EL (cell line): ENCODE measurements around the gene KCTD2.

ENCODE experiments used
- DNase-seq: peaks from one replicate; pipeline ENCODE4 v3.0.0-alpha.2; 2016

The KCTD2 gene

DNA sequence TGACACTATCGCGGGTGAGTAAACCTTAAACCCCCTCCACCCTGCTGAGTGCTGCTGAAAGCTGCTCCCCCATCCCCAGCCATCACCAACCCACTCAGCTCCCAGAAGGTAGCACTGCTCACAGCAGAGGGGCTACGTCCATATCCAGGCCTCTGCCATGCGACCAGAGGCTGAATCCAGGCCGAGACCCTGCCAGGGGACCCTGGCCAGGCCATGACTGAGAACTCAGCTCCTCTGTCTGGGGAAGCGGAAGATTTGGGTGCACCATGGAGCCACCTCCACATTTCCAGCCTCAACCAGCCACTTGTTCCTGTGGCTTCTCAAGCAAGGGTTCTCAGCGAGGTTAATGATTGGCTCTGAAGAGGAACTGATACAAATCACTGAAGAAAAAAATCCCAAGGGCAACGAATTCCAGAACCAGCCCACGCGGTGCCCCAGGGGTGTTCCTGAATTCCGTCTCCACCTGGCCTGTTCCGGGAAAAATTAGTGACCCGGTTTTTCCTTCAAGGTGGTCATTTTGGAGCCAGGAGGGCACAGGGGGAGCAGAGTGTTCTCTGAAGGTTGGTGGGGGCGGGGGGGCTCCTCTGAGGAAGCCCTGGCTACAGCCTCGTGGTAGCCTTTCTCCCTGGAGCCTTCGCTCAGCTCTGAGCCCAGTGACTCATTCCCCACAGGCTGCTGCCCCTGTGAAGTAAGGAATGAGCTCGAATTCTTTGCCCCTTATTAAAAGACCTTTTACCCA lies 31.4 kb downstream of the KCTD2 start:
- DNase-seq, result peak; percentile 92

DNA sequence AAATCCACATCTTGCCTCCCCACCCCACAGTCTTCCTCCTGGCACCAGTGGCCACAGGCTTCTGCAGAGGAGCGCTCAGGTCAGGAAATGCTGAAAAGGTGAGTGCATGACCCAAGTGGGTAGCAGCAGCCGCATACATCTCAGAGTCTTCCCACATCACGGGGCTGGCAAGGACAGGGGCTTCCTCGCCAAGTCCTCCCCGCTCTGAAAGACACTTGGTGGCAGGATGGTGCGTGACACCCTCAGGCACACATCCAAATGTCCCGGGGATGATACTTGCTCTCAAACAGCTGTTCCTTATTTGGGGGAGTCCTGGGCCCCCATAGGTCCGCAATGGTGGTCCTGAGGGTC lies 32.0 kb downstream of the KCTD2 start:
- DNase-seq, result no peak

DNA sequence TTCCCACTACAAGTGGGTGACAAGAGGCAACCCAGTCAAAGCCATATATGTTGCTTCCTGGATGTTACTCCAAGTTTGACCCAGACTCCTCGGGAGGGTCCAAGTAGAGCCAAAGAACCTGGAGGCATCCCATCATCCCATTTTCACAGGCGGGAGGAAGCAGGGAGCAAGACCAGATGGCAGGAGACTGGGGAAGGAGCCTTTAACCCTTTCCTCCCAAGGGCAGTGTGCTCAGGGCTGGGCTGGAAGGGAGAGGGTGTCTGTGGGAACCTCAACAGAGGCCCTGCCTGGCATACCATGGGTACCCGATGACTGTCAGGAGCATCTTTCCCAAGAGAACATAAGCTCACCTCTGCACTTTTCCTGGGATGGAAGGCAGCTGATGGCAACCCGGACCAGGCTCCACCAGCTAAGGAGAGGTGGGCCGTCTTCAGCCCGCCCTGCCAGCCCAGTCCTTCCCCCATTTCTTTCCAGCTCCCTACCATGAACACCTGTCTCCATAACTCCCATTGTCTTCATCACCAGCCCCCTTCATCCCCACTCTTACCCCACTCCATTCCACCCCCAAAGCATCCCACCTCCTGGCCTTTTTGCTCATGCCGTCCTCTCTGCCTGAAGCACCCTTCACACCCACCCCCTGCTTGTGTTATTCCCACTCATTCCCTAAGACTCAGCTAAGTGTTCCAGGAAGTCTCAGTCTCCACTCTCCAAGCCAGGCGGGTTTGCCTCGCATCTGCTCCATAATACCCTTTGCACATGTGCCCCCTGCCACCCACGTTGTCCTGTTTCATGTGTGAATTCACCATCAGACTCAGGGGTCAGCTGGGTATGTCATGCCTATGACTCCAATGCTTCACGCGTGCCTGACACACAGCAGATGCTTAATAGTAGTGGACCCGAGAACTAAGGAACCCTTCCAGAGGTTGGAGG lies 34.9 kb downstream of the KCTD2 start:
- no peak for DNase-seq

DNA sequence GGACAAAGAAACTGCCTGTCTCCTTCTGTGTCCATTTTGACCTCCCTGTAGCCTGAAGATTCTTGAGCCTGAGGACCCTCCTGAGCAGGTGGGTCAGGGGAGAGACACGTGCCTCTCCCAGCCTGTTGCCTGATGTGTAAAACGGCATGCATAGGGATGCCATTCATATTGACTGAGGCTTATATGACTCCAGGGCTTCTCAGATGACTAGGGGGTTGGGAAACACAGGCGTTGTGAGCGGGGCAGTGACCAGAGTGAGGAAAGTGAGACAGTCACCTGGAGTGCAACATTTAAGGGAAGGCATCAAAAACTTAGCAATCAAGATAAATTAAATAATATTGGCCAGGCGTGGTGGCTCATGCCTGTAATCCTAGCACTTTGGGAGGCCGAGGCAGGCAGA lies 35.7 kb downstream of the KCTD2 start:
- DNase-seq, result no peak

DNA sequence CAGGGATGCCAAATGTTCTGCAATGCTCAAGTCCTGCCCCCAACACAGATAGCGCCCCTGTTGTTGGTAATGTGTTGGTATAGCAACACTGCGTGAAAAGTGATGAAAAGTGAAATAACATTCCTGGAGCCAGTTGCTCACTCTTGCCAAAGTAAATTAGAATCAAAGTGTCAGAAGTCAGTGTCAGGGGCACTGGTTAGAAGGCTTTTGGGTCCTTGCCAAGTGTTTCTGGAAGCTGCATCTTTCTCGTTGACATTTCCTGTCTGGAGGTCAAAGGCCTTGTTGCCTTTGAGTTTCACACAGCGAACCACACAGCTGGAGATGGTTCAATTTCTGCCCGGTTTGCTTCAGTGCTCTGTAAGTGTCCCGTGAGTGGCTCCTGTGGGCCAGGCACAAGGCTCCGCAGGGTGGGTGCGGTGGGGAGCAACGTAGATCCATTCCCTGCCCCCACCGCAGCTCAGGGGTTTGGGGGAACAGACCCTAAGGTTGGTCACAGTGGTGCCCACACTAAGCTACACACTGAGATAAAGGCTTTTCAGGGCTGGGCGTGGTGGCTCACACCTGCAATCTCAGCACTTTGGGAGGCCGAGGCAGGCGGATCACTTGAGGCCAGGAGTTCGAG lies 37.1 kb downstream of the KCTD2 start:
- no peak for DNase-seq

- DNase-seq, result no peak
Observed at GRCh38 chr17:75086496-75087181, 39.6 kb downstream of the KCTD2 start.

- DNase-seq, result no peak
Observed at GRCh38 chr17:75087182-75087557, 40.1 kb downstream of the KCTD2 start.

- DNase-seq, result peak; percentile 97
Observed at GRCh38 chr17:75087558-75088453, 40.8 kb downstream of the KCTD2 start, which contains the start of gene SLC16A5. TSS of gene SLC16A5 (plus strand) at chr17:75087954. CDS start at chr17:75093637, 5,683 bp downstream.

DNA sequence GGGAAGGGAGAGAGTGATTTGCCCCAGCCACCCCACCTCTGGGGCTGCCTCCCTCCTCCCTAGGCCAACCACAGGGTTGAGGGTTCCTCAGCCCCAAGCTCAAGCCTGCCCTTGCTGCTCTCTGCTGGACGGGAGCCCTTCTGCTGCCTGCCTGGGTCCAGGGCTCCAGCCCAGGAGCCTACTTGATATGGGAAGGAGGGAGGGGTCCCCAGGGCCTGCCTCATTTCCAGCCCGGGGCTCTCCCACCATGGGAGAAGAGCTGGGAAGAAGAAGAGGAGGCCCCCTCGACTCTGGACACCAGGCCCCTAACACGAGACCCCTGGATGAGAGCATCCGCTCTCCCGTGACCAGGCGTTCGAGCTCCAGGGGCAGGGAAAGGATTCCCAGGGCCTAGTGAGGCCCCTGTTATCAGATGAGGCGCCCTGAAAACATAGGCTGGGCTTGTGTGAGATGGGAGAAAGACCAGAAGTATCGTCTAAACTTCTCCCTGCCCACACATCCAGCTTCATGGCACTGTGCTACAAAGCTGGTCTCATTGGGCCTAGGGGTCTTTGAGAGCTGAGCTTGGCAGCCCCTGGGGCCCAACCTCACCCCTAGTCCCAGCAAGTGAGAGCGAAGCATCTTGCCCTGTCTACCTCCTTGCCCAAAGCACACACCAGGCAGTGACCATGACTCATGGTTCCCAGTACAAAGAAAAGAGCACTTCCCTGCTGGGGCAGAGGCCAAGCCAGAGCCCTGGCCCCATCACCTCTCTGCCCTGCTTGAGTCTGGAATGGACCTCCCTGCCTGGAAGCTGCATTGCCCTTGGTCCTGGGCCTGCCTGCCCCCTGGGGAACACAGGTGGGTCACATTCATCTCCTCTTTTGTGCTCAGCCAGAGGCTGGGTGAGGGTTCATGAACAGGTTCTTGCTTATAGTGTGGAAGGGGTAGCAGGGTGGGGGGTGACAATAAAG lies 41.7 kb downstream of the KCTD2 start:
- DNase-seq, result peak; percentile 63

- no peak for DNase-seq
Observed at GRCh38 chr17:75090871-75091854, 44.1 kb downstream of the KCTD2 start.

DNA sequence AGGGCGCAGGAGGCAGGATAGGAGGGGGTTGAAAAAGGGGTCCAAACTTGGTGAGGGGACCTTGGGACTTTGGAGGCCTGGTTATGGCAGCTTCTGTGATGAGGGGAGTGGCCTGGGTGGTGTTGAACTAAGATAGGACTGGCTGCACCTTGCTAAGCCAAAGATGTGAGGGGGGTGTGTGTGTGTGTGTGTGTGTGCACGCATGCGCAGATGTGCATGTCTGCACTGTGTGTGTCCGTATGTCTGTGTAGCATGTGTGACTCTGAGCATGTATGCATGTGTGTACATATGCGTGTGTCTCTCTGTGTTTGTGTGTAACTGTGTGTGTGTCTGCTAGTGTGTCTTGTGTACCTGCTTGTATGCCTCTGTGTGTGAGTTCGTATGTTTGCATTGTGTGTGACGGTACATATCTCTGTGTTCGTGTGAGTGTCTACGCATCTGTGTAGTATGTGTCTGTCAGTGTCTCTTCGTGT lies 44.9 kb downstream of the KCTD2 start:
- DNase-seq, result no peak

GRCh38 chr17:75093548-75094158 lies 46.6 kb downstream of the KCTD2 start:
- DNase-seq, result no peak

GRCh38 chr17:75094871-75095399 lies 47.9 kb downstream of the KCTD2 start:
- DNase-seq, result no peak

- DNase-seq, result peak; percentile 89
Observed at GRCh38 chr17:75096082-75096625, 49.1 kb downstream of the KCTD2 start.

DNA sequence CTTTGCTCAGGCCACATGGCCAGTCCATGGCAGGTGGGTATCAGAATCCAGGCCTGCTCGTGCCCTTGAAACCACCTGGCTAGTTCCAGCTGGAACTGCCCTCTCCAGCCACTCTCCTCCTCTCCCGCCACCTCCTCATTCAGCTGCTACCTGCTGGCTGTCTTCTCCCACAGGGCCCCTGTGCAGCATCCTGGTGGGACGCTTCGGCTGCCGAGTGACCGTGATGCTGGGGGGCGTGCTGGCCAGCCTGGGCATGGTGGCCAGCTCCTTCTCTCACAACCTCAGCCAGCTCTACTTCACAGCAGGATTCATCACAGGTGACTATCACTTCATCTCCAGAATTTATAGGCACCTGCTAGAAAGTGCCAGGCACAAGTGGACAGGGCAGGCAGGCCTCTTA lies 50.8 kb downstream of the KCTD2 start:
- DNase-seq, result no peak

DNA sequence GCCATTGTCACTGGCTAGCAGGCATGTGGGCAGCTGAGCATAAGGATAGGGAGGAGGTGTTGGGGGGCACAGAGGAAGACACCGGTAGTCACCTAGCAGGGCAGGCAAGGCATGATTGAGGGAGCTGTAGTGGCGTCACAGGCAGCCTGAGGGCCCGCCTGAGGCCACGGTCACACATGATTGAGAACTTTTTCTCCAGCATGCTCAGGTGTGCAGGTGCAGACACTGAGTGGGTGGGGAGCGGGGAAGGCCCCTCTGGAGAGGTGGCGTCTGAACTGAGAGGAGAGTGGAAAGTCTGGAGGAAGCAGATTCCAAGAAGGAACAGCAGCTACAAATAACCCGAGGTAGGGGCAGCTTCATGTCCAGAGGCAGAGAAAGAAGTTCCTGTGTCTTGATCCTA lies 51.8 kb downstream of the KCTD2 start:
- no peak for DNase-seq

DNA sequence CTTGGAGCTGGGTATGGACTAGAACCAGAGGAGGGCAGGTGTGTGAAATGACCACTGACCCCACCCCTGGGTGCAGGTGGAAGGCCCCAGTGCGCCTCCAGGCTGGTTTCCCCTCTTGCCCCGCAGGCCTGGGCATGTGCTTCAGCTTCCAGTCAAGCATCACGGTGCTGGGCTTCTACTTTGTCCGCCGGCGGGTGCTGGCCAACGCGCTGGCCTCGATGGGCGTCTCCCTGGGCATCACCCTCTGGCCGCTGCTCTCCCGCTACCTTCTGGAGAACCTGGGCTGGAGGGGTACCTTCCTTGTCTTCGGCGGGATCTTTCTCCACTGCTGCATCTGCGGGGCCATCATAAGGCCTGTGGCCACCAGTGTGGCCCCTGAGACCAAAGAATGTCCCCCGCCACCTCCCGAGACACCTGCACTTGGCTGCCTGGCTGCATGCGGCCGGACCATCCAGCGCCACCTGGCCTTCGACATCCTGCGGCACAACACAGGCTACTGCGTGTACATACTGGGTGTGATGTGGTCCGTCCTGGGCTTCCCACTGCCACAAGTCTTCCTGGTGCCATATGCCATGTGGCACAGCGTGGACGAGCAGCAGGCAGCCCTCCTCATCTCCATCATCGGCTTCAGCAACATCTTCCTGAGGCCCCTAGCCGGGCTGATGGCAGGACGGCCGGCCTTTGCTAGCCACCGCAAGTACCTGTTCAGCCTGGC lies 53.0 kb downstream of the KCTD2 start:
- no peak for DNase-seq

GRCh38 chr17:75102385-75102821 lies 55.4 kb downstream of the KCTD2 start:
- no peak for DNase-seq
